ENCODE data around the gene PPFIBP1. TPM values are rescaled to one million over a fixed set of nuclear protein-coding genes. Genes with fewer than 3 reads are reported as not detected.

The PPFIBP1 gene
- 65.4 and 72.3 TPM in 2 replicates for total RNA-seq

DNA sequence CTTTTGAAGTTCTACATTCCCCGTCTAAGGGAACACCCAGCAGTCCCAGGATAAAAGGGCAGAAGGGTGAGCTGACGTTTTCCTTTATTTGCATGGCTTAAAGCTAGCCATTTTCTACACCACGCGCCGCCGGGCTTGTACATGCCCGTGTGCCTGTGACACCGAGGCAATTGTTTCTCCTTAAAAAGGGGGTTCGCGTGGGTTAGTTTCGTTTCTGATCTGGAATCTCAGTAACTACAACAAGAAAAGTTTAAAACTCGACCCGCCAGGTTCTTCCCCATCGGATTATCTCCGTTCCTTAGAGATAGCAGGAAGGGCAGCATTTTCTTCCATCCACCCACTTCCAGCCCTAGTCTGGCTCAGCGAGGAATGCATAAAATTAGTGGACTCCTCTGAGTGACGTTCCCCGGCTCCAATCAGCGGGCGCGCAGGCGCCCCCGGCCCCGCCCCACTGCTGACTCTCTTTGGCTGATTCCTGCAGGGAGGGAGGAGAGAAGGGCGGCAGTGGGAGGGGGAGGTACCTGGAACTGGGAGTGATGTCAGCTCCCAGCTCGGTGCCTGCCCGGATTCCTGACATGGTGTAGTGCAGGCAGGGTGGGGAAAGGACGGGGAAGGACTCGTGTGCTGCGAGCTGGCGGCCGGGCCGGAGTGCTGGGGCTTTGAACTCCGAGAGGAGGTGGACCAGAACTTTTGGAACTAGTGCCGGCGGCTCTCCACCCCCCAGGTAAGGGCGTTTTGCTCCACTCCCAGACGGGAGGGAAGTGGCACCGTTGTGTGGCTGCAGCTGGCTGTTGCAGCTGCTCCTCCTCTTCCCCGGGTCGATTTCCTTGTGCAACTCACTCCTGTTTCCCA lies at the start of gene PPFIBP1:
TSS of gene PPFIBP1 (plus strand) at position 565 of the 852 bp plus-strand sequence. CDS start 109,191 bp downstream, outside the sequence.

DNA sequence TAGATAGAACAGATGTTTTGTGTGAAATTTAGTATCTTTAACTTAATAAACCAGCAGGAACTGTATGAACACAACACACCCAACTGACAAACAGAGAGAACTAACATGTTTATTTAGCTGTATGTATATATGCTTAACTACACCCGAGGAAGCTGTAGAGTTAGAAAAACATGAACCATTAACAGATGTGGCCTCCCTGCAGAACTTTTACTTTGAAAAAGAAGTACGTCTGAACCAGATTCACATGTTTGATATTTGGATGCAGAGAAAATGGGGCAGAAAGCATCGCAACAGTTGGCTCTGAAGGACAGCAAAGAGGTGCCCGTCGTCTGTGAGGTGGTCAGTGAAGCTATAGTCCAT lies 172.3 kb downstream of the PPFIBP1 start, which contains the start of gene REP15:
TSS of gene REP15 (plus strand) at position 155 of the 360 bp plus-strand sequence. CDS start at position 271, 116 bp downstream.

DNA sequence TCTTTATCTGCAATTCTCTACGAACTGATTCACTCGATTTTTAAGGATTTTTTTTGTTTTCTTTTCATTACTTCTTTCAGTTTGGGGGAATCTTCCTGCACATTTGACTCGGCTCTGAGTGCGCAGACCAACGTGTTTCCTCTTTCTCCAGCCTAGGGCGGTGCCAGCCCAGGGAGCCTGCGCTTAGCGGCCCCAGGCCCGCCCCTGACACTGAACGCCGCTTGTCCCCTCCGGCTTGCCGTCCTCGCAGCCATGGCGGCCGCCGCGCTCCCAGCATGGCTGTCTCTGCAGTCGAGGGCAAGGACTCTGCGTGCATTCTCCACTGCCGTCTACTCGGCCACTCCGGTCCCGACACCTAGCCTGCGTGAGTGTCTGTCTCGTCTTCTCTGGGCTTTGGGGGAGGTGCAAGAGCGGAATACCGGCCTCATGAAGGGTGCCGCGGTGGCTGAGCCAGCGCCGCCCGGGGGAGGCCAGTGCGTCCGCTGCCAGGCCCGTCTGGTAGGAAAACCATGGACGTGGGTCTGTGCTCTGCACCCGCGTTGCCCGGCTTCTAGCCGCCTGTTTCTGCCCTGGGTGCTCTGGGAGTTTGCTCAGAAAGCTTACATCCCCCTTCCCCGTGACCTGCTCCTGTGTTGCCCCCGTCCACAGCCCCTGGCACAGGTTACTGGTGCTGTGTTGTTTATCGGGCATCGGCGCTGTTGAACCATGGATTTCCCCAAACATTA lies 186.7 kb downstream of the PPFIBP1 start, which contains the start of gene MRPS35:
TSS of gene MRPS35 (plus strand) at position 241 of the 725 bp plus-strand sequence. CDS start at position 253, 12 bp downstream.

Other genes with a start within 250 kb of the PPFIBP1 start
- gene BMAL2, start 191.4 kb upstream of the PPFIBP1 start, total RNA-seq: 0.83 and 0.94 TPM in 2 replicates
- gene SMCO2, start 77.5 kb upstream of the PPFIBP1 start, total RNA-seq: not detected in 2 replicates
- 0.75 and 1.2 TPM in 2 replicates for gene REP15, start 172.2 kb downstream of the PPFIBP1 start, total RNA-seq
- gene MRPS35, start 186.6 kb downstream of the PPFIBP1 start, total RNA-seq: 42.8 and 45.1 TPM in 2 replicates

All from cardiac ventricle fibroblast (primary cell).